ENCODE results near the gene MAPK14. TPM values are rescaled to one million over a fixed set of nuclear protein-coding genes. Genes with fewer than 3 reads are reported as not detected.
A peak's percentile ranks its signal among the peaks of the same experiment; 100 is the strongest.

The MAPK14 gene
- total and polyA plus RNA-seq, 2 of the 4 experiments (the other 2 are of a cell fraction): 28.4 to 74.4 TPM

GRCh38 chr6:36035225-36035624, 7.6 kb downstream of the MAPK14 start:
- Histone ChIP-seq H2AK9ac (replicated peaks; ENCODE audit: low read depth, low read length, poor library complexity) (no peak overlapping the region), H3K27ac (ENCODE audit: insufficient read depth, low read length) (no peak overlapping the region), H2BK120ac (ENCODE audit: low read depth, low read length) (no peak overlapping the region), H2BK15ac (ENCODE audit: low read depth, low read length) (no peak overlapping the region), H4K91ac (ENCODE audit: insufficient read depth, low read depth, low read length) (no peak overlapping the region), H3K4me3 (ENCODE audit: insufficient read depth, low read depth, low read length) (no peak overlapping the region), H3K18ac (ENCODE audit: low read depth, low read length) (no peak overlapping the region), H3K79me1 (ENCODE audit: low read depth in 1 of 2, low read length in 2 of 2) (peaks cover 14 to 63% of the 10 kb centered on the region in 2 experiments), H3K4me1 (ENCODE audit: control insufficient read depth, insufficient read depth, low read length) (peaks cover 13% of the 10 kb centered on the region), H3K56ac (ENCODE audit: extremely low read depth, insufficient read depth, low read length) (no peak overlapping the region), H3K9me1 (ENCODE audit: insufficient read depth, low read length) (peaks cover 16% of the 10 kb centered on the region), H2BK5ac (ENCODE audit: low read depth, low read length, poor library complexity, severe bottlenecking) (no peak overlapping the region), H3K14ac (replicated peaks; ENCODE audit: low read depth, low read length) (no peak overlapping the region), H3K36me3 (ENCODE audit: control insufficient read depth, insufficient read depth, low read length) (no peaks in the 10 kb centered on the region), H3K4me2 (ENCODE audit: low read depth, low read length) (no peak overlapping the region; the same call in none of the 2 replicates), H2AK5ac (ENCODE audit: low read depth, low read length) (no peak overlapping the region), H4K8ac (ENCODE audit: low read depth in 2 of 2, low read length in 2 of 2) (no peak overlapping the region), H3K4ac (ENCODE audit: low read depth, low read length) (no peak overlapping the region), H2BK20ac (ENCODE audit: low read depth, low read length) (no peak overlapping the region), H4K5ac (ENCODE audit: low read depth, low read length) (no peak overlapping the region), H3K23ac (ENCODE audit: low read depth, low read length) (no peak overlapping the region), H3K9ac (ENCODE audit: low read depth, low read length) (no peak overlapping the region), H3K27me3 (ENCODE audit: control insufficient read depth, insufficient read depth, low read length) (no peaks in the 10 kb centered on the region), H3K9me3 (ENCODE audit: control insufficient read depth, insufficient read depth, low read length) (no peaks in the 10 kb centered on the region), H4K20me1 (ENCODE audit: insufficient read depth, low read length) (peaks cover 92% of the 10 kb centered on the region), H2AFZ (replicated peaks; ENCODE audit: low read length, poor library complexity) (no peak overlapping the region)
- POLR2A ChIA-PET (ENCODE audit: unreplicated experiment): no interaction called here
- ATAC-seq (ENCODE audit: low read depth) (peak; percentile 57; the same call in 1 of the 2 replicates), DNase-seq (peak; percentile 43)
- no CpG with 5 or more reads among the region's 4 CpGs for WGBS, 2 experiments (ENCODE audit: extremely low coverage in 2 of 2, insufficient read length in 1 of 2)
- intact Hi-C loops (cut with micrococcal nuclease): no loop called here
- CTCF ChIA-PET: interaction anchor here (0.6 kb wide), 2 partner anchors 27 to 1739 kb away, joined by 3 to 4 read pairs; no protein-coding TSS in a partner anchor
- dilution Hi-C loops (cut with HindIII; ENCODE audit: low sequenced_read_pairs, unreplicated experiment): no loop called here
- in situ Hi-C loops (cut with MboI; ENCODE audit: low sequenced_read_pairs): no loop called here
- TF ChIP-seq RFX5 (IDR thresholded peaks at IDR 0.05; ENCODE audit: low read depth, low read length) (no peak), USF2 (IDR thresholded peaks at IDR 0.05; ENCODE audit: low read depth, low read length) (no peak), ELK1 (IDR thresholded peaks at IDR 0.05; ENCODE audit: borderline replicate concordance, low read depth, low read length) (no peak), CEBPB (IDR thresholded peaks at IDR 0.05; ENCODE audit: low read depth, low read length) (no peak), MAZ (IDR thresholded peaks at IDR 0.05; ENCODE audit: borderline replicate concordance, low read depth, low read length) (no peak), NFE2L2 (IDR thresholded peaks at IDR 0.05; ENCODE audit: low read depth, low read length) (no peak), CHD1 (IDR thresholded peaks at IDR 0.05; ENCODE audit: low read depth, low read length) (no peak), MAFK (IDR thresholded peaks at IDR 0.05; ENCODE audit: low read depth, low read length) (no peak), CTCF (conservative IDR thresholded peaks at IDR 0.05; ENCODE audit: low read depth, low read length) (no peak)
- no TSS peak for BruUV-seq (replicated peaks)
